Epithelial cell of prostate (primary cell): Measurements from ENCODE around the gene ABCC8.

Experiments
- DNase-seq: peaks from one replicate; pipeline ENCODE4 v3.0.0-alpha.2; 2011; ENCODE audit warnings: low read depth, low spot score
- H3K27ac ChIP-seq: fragments of 450-650 bp; 2 replicates; pipeline ENCODE4 v1.5.1; 2017; ENCODE audit warnings: mild to moderate bottlenecking

Gene ABCC8

DNA sequence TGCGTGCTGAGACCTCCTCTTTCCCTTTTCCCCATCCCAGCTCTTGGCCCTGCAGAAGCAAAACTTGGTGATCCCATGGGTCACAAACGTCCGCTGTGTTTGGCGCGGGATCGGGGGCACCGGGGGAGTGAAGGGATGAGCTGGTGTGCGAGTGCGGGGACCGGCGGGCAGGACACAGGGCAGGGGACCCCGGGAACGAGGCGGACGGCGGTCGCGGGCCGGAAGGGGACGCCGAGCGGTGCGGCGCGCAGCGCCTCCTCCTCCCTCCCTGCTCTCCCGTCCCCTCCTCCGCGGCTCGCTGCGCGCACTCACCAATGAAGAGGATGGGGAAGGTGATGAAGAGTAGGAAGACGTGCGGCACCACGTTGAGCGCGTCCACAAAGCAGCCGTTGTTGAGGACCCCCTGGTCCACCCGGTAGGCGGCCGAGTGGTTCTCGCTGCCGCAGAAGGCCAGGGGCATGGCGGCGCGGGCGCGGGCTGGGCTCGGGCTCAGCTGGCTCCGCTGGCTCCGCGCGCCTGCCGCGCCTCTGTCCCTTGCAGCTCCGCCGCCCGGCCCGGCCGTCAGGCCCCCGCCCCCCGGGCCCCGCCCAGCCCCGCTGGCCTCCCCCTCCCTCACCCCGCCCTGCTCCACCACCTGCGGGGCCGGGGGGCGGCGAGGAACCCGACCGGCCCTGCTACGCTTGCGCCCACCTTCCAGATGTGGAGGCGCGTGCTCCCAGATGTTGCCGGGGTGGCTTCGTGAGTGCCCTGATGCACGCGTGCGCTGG lies at the start of gene ABCC8:
TSS of gene ABCC8 (minus strand) at position 529 of the 767 bp plus-strand sequence. CDS start at position 460, 69 bp downstream.
- DNase-seq: no peak
- no peak within 1 kb of the TSS for H3K27ac ChIP-seq

DNA sequence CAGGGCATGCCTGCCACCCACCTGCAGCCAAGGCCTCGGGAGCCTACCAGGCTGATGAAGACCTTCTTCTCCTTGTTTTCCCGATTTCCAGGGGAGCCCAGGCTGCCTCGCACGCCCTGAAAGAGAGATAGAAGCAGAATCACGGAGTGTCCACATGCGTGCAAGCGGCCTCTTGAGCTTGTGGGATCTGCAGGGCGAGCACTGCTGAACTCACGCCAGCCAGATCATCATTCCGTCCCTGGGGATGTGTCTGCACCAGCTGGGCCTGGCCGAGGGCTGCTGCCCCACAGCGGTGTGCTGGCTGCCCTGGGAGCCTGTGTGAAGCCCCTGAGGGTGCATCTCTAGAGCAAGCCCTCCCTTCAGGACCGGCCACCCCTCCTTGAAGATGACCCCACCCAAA lies 49.7 kb upstream of the ABCC8 start:
- H3K27ac ChIP-seq: no peak overlapping the region
- DNase-seq: no peak

DNA sequence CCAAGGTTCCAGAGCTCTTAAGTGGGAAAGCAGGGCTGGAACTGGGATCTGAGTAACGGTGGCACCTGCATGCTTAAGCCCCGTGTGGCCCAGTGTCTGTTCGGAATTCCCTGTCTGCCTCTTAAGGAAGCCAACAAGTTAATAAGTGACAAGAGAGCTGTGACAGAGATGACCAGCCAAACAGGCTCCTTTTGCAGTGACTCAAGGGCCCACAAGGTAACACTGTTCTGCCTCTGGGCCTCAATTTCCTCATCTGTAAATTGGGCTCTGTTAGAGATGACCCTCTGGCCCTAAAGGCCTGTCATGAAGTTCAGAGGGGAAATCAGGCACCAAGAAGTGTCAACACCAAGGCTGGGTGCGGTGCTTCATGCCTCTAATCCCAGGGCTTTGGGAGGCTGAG lies 48.9 kb upstream of the ABCC8 start:
- DNase-seq: no peak
- no peak overlapping the region for H3K27ac ChIP-seq

DNA sequence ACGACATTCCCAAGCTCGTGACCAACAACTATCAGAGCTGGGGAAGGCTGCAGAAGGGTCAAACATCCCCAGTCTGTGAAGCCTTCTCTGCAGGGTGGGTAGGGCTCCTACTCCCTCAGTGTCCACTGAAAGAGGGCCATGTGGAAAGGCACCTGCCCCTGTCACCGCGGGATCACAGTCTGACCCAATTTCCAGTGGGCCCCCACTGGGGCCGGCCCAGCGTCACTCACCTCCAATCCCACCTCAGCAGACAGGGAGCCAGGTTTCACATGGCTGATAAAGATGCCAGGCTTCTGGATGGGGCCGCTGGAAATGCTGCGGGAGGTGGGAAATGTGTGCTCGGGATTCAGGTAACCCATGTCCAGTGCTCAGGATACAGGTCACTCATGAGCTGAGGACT lies 47.6 kb upstream of the ABCC8 start:
- H3K27ac ChIP-seq: no peak overlapping the region
- no peak for DNase-seq

DNA sequence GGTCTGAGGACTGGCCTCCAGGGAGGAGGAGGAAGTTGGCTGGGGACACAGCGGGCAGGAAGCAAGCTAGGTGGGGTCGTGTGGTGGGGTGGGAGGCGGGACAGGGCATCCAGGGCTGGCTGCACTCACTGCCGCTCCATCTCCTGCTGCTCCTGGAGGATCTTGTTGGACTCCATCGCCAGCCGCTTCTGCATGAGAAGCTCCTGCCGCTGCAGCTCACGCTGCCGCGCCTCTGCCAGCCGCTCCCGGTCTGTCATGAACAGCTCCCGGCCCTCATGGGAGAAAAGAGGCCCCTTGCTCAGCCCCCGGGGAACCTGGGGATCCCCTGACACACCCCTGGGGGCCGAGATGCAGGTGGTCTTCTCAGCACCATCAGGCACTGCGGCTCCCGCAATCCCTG lies 46.0 kb upstream of the ABCC8 start:
- H3K27ac ChIP-seq: no peak overlapping the region
- DNase-seq: no peak

DNA sequence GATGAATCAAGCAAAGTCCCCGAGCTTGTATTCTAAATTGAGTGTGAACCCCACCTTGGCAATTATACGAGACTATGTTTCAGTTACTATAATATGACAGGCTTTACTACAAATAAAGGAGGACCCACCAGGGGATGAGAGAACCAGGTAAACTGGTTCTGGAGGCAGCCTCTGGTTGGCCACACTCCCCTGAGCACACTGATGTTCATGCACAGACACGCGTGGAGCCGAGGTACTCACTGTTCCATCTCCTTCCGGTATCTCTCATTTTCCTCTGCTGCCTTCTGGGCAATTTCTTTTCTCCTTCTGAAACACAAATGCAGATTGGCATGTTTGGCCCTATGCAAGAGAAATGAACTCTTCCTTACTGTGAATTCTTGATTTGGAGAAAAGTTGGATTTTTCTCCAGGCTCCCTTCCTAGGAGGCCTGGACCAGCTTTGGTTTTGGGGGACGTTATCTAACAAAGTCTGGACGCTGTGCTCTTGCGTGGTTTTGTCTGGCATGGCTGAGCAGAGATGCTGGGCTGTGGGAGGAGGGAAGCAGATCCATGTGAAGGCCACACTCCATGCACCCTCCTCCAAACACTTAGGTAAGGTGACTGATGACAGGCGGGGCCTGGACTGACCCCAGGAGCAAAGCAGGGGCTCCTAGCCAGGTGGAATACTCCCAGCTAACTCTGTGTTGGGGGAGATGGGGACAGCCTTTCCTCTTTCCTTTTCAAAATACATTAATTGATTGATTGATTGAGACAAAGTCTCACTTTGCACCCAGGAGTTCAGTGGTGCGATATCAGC lies 44.7 kb upstream of the ABCC8 start:
- no peak overlapping the region for H3K27ac ChIP-seq
- DNase-seq: no peak

DNA sequence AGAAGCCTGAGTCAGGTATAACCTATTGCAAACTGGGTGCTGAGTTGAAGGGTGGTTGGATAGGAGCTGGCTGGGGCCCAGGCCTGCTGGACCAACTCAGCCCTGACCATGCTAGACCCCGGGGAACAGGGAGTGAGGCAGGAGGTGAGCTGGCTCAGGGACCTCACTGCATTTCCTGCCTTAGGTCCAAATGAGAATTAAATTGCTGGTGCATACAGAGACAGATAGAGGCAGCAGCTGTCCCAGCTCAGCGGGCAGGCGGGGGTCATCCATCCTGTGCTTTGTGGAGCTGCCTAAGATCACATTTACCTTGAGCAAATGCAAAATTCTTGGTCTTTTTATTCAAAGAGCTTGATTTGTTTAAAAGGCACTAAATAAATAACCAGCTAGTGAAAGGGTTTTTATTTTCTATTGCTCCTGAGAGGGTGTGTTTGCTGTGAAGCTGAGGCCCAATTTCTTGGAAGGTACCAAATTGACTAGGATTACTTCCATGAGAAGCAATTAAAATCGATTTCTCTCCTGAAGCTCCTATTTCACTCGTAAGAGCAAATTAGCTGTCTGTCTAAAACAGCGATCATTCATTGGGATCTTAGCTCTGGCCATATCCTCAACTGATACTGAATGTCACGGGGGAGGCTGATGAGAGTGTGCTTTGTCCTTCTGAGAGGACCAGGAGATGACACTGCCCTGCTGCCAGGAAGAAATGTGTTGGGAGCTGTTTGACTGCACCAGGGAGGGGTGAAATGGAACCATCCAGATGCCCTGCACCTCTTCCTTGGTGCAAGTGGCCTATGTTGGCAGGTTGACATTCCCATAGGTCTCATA lies 42.6 kb upstream of the ABCC8 start:
- DNase-seq: no peak
- H3K27ac ChIP-seq: no peak overlapping the region

DNA sequence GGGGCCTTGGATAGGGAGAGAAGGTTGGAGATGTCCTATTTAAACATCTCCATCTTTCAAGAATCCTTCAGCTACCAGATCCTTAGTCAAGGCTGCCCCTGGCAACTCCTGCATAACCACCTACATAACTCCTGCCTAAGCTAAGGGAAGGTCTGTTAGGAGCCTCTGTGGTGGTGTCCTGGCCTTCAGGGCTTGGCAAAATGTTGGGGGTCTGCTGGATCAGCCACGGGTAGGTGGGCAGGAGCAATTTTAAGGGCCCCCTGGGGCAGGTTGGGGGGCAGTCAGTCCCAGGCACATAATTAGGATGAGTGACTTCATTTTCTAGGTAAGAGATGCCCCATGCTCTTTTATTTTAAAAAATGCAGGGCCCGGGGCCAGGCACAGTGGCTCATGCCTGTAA lies 41.7 kb upstream of the ABCC8 start:
- H3K27ac ChIP-seq: no peak overlapping the region
- no peak for DNase-seq

DNA sequence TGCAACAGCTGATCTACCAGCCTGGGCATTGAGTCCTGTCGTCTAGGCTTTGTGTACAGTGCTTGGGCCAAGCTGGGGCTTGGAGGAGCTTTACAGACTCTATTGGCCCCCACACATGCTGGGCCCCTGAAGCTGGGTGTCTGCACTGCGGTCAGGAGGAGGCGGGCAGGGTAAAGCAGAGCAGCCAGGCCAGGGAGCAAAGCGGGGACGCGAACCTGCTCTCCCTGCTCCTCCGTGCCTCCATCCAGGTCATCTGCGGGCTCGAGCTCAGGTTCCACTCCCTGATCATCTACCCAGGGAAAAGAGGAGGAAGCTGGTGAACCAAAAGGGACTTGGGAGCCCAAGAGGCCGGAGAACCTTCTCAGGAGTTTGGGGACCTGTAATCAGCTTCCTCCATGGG lies 40.5 kb upstream of the ABCC8 start:
- DNase-seq: no peak
- no peak overlapping the region for H3K27ac ChIP-seq

DNA sequence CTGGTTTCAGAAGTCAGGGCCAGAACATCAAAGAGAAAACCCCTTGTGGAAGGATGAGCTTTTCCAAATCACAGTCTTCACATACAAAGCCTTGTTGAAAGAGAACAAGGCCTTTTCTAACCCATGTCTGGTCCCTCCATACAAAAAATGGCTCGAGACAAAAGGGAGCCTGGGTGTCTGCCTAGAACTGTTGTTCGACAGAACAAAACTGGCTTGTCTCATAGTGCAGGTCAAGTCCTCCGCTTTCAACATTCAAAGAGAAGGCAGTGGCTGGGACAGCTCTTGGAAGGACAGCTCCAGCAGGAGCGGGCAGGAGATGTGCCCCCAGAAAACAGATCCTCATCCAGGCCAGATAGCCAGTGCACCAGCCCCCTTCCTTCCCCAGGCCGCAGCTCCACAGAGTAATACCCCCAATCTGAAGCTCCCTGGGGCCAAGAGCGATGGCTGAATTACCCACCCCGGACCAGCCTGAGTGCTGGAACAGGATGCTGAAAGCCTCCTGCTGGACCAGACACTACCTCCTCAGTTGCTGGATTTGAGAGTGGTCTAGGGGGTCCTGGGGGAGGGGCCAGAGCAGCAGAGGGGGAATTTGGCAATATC lies 40.0 kb upstream of the ABCC8 start:
- no peak for DNase-seq
- no peak overlapping the region for H3K27ac ChIP-seq

DNA sequence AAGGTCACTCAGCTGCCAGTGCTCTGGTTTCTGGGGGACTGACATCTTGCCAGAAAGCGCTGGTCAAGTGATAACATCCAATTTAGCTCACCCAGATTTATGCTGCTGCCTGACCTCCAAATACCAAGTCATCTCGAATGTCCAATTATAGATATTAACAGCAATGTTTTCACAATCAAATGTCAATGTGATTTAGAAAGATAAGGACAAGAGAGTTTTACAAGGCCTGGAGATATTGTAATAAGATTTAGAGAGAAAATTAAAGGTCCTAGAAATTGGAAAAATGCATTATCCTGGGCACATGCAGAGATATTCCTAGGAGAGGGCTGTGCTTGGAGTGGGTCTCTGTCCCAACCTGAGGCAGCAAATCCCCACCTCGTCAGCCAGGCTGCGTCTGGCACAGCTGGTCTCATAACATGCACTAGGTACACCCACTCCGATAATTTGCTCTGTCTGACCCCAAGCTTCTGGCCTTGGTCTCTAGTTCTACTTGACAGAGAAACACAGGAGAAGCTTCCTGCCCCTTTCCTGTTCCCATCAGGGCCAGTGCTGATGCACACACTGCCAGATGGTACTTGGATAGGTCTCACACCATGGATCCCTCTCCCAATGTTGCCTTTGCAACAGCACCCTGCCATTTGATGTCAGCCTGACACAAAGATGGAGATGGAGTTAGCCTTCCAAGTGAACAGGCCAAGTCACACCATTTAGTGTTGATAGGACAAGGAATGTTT lies 39.0 kb upstream of the ABCC8 start:
- no peak for DNase-seq

DNA sequence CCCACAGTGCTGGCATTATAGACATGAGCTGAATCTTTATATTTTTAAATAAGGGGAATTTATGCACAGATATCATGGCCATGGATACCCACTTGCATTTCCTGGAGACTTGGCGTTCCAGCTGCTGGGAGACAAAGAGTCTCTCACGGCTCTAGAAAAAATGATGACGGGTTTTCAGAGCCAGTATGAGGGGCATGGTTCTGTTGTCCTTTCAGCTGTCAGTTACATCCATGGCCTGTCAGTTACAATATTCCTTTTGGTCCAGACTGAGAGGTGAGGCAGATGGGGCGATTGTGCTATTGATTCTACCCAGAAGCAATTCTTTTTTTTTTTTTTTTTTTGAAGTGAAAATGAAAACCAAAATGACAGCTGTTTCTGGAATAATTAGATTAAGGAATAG lies 37.8 kb upstream of the ABCC8 start:
- no peak overlapping the region for H3K27ac ChIP-seq
- DNase-seq: no peak

More for the DNA sequence above, 39.0 kb upstream of the ABCC8 start:
- H3K27ac ChIP-seq: no peak overlapping the region

DNA sequence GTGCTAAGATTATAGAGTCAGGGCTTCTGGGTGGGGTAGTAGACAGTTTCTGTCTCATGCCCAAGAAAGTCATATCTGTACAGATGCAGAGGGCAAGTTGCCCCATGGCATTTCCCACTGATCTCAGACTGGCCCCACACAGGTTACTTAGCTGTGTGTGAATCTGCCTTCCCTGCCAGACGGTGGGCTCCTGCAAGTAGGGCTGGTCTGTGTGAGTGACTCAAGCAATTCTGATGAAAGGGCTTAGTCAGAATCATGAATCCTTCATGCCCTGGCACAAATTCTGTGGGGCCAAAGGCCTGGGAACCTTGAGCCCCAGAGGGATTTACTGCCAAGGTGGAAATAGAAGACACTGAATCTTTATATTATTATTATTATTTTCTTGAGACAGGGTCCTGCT lies 37.2 kb upstream of the ABCC8 start:
- no peak for DNase-seq
- H3K27ac ChIP-seq: no peak overlapping the region

DNA sequence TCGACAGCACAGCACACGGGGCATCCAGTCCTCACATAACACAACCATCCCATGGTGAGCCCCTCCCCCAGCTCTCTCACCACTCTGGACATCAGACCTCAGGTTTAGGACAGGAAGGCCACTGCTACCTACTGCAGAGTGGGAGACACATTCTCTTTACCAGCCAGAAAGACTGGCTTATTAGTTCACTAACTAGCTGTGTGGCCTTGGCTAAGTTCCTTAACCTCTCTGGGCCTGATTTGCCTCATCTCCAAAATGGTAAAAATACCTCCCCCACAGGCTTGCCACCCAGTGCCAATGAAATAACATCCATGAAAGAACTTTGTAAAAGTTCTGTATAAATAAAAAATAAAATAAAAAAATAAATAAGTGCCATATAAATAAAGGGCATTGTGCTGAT lies 35.5 kb upstream of the ABCC8 start:
- no peak overlapping the region for H3K27ac ChIP-seq
- no peak for DNase-seq

DNA sequence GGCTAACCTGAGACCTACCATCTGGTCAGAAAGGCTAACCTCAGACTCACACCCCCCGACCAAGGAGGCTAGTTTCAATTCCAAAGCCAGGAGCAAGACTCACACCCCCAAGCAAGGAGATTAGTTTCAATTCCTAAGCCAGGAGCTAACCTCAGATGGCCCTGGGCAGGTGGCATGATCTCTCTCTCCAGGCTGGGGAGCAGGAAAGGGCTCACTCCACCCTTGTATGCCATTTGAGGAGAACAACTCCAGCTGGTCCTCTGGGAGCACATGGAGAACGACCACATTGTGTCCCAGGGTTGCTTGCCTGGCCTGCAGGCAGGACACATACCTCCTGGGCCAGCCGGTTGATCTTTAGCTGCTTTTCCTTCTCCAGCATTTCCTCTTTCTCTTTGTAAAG lies 34.9 kb upstream of the ABCC8 start:
- no peak overlapping the region for H3K27ac ChIP-seq
- DNase-seq: no peak

DNA sequence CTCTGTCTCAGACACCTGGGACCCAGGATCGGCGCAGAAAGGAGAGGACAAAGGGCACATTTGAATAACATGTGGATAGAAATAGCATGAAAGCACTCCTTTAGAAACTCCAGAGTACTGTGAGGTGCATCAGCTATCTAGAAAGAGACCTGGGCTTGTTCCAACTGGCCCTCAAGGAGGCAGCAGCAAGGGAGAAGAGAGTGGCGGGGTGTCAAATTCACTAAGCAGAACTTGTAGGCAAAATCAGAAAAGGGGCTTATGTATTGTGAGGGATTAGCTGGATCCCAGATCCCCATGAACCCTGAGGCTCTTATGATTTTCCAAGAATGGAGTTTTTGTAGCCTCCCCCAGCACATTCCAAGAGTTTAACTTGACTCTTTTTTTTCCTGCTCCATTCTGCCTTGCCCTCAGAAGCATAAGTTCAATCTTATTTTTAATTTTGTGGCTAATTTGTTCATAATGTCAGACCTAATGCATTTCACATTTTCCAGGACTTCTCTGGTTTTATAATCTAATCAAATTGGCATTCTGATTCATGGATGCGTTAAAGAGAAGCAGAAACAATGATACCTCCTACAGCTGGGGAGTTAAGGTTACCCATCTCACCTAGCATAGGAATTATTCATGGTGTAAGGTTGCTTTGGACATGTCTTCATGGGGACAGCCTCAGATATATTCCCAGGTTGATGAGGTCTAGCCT lies 34.0 kb upstream of the ABCC8 start:
- DNase-seq: no peak
- no peak overlapping the region for H3K27ac ChIP-seq

DNA sequence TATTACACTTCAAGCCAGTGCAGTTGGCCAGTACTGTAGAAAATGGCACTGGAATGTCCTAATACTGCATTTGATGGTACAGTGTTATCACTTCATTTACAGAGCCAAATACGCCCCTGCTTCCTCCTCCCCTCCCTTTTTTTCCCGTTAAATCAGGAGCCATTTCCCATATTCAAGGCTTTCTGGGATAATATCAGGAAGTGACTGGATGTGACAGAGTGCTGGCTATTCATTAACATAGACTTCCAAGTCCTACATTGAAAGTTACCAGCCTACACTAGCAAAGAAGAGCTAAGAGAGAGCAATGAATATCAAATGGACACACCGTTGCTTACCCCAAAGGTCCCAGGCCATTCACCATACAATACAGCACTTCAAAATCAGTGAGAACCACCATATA lies 32.1 kb upstream of the ABCC8 start:
- H3K27ac ChIP-seq: no peak overlapping the region
- DNase-seq: no peak

DNA sequence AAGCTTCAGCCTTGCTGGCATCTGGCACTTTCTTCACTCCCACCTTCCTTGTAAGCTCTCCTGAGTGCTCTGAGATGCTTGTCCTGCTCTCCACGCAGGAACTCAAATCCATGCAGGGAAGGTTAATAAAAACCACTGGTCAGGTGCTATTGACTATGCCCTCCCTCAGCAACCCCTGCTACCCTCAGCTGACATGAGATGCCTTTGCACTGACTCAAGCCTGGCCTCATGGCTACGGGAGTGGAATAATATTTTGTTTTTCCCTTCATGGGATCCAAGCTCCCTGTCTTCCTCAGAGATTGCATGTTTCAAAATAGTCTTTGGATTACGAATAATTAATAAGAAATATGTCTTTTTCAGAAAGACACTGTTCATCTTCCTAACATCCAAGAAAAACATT lies 31.7 kb upstream of the ABCC8 start:
- no peak for DNase-seq
- no peak overlapping the region for H3K27ac ChIP-seq

DNA sequence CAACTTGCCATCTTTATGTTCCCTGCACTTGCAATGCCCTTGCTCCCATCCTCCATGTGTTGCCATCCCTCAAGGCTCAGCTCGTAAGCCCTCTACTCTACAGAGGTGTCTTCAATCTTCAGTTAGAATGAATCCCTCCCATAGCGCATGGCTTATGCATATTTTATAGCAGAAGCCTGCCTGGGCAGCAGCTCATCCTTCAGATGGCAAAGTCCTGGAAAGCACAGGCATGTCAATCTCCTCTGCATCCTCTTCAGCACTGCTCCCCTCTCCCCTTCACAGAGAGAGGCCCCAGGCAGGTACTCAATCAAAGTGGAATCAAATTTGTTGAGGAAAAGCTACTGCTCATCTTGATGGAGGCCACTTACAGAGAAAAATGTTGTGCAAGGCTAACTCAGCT lies 31.1 kb upstream of the ABCC8 start:
- DNase-seq: no peak
- H3K27ac ChIP-seq: no peak overlapping the region
